BE2C (cell line): ENCODE results near the gene NCAPD2. TPM values are rescaled to one million over a fixed set of nuclear protein-coding genes. Genes with fewer than 3 reads are reported as not detected.

Experiments
- DNase-seq: peaks from one replicate; pipeline ENCODE4 v3.0.0-alpha.2; 2020
- H3K27me3 ChIP-seq: fragments of 250-450 bp; sonication (Bioruptor Pico); 2 replicates; pipeline ENCODE4 v1.5.1; 2020; ENCODE audit warnings: mild to moderate bottlenecking
- H3K36me3 ChIP-seq: fragments of 250-450 bp; sonication (Bioruptor Pico); 2 replicates; pipeline ENCODE4 v1.5.1; 2020; ENCODE audit warnings: mild to moderate bottlenecking
- H3K4me1 ChIP-seq: fragments of 250-450 bp; sonication (Bioruptor Pico); 2 replicates; pipeline ENCODE4 v1.5.1; 2020
- H3K4me3 ChIP-seq: 2 replicates; pipeline ENCODE4 v1.5.1; 2011; ENCODE audit warnings: low read depth, low read length
- H3K9me3 ChIP-seq: fragments of 250-450 bp; sonication (Bioruptor Pico); 2 replicates; pipeline ENCODE4 v1.5.1; 2020
- polyA plus RNA-seq: library from polyadenylated mRNA; unstranded; fragments of >200 nt; gene quantifications from one replicate; pipeline ENCODE4 v1.2.1, GENCODE V29; 2012; ENCODE audit warnings: low read depth, missing spikeins; ENCODE audit not compliant: insufficient read length, insufficient read depth
- TF ChIP-seq, protein P1 (sequence below): IDR thresholded peaks from 2 replicates; pipeline ENCODE4 v1.5.1; 2012; ENCODE audit warnings: mild to moderate bottlenecking, low read depth, low read length

Gene NCAPD2, protein sequence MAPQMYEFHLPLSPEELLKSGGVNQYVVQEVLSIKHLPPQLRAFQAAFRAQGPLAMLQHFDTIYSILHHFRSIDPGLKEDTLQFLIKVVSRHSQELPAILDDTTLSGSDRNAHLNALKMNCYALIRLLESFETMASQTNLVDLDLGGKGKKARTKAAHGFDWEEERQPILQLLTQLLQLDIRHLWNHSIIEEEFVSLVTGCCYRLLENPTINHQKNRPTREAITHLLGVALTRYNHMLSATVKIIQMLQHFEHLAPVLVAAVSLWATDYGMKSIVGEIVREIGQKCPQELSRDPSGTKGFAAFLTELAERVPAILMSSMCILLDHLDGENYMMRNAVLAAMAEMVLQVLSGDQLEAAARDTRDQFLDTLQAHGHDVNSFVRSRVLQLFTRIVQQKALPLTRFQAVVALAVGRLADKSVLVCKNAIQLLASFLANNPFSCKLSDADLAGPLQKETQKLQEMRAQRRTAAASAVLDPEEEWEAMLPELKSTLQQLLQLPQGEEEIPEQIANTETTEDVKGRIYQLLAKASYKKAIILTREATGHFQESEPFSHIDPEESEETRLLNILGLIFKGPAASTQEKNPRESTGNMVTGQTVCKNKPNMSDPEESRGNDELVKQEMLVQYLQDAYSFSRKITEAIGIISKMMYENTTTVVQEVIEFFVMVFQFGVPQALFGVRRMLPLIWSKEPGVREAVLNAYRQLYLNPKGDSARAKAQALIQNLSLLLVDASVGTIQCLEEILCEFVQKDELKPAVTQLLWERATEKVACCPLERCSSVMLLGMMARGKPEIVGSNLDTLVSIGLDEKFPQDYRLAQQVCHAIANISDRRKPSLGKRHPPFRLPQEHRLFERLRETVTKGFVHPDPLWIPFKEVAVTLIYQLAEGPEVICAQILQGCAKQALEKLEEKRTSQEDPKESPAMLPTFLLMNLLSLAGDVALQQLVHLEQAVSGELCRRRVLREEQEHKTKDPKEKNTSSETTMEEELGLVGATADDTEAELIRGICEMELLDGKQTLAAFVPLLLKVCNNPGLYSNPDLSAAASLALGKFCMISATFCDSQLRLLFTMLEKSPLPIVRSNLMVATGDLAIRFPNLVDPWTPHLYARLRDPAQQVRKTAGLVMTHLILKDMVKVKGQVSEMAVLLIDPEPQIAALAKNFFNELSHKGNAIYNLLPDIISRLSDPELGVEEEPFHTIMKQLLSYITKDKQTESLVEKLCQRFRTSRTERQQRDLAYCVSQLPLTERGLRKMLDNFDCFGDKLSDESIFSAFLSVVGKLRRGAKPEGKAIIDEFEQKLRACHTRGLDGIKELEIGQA (N-terminal part only)
- 41.8 TPM for polyA plus RNA-seq

DNA sequence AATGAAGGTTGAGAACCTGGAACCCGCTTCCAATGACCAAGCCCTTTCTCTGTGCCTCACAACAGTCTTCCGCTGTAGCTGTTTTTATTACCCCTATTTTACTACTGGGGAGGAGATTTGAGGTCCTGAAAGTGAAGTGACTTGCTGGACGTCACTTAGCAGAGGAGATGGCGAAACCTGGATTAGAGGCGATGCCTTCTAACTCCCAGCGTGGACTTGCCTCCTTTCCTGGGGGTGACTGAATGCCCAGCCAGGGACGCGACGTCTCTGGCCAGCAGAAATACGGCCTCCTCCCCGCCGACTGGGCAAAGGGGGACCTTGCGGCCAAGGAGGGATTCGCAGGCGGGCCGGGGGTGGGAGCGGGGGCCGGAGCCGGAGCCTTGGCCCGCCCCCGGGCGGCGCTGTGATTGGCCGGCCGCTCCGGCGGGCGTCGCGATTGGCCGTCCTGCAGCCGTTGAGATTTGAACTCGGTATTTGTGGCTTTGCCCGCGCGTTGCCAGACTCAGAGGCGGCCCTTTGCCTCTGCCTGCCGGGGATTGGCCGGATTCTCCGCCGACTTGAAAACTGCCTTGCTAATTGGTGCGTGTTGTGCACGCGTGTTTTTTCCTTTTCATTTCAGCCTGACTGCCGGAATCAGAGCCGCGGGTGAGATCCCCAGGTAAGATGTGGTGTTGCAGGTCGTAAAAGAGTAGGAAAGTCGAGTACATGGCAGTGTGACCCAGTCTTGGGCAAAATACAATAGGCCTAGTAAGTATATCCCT, at the start of gene NCAPD2:
NCAPD2 (plus strand) TSS at position 606 of the 761 bp plus-strand sequence. CDS start 997 bp downstream, outside the sequence.
- no peaks in the 10 kb centered on the region for H3K9me3 ChIP-seq
- peak; percentile 97 for DNase-seq
- no peaks in the 10 kb centered on the region for H3K27me3 ChIP-seq
- H3K4me1 ChIP-seq = peaks cover 2% of the 10 kb centered on the region; the same call in 1 of the 2 replicates
- peak within 1 kb of the TSS; percentile 93 for H3K4me3 ChIP-seq
- TF ChIP-seq, protein P1, sequence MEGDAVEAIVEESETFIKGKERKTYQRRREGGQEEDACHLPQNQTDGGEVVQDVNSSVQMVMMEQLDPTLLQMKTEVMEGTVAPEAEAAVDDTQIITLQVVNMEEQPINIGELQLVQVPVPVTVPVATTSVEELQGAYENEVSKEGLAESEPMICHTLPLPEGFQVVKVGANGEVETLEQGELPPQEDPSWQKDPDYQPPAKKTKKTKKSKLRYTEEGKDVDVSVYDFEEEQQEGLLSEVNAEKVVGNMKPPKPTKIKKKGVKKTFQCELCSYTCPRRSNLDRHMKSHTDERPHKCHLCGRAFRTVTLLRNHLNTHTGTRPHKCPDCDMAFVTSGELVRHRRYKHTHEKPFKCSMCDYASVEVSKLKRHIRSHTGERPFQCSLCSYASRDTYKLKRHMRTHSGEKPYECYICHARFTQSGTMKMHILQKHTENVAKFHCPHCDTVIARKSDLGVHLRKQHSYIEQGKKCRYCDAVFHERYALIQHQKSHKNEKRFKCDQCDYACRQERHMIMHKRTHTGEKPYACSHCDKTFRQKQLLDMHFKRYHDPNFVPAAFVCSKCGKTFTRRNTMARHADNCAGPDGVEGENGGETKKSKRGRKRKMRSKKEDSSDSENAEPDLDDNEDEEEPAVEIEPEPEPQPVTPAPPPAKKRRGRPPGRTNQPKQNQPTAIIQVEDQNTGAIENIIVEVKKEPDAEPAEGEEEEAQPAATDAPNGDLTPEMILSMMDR = 0 out of 2 replicates have a peak, but pooled peaks have one; percentile 18
- H3K36me3 ChIP-seq = peaks cover 39% of the 10 kb centered on the region

DNA sequence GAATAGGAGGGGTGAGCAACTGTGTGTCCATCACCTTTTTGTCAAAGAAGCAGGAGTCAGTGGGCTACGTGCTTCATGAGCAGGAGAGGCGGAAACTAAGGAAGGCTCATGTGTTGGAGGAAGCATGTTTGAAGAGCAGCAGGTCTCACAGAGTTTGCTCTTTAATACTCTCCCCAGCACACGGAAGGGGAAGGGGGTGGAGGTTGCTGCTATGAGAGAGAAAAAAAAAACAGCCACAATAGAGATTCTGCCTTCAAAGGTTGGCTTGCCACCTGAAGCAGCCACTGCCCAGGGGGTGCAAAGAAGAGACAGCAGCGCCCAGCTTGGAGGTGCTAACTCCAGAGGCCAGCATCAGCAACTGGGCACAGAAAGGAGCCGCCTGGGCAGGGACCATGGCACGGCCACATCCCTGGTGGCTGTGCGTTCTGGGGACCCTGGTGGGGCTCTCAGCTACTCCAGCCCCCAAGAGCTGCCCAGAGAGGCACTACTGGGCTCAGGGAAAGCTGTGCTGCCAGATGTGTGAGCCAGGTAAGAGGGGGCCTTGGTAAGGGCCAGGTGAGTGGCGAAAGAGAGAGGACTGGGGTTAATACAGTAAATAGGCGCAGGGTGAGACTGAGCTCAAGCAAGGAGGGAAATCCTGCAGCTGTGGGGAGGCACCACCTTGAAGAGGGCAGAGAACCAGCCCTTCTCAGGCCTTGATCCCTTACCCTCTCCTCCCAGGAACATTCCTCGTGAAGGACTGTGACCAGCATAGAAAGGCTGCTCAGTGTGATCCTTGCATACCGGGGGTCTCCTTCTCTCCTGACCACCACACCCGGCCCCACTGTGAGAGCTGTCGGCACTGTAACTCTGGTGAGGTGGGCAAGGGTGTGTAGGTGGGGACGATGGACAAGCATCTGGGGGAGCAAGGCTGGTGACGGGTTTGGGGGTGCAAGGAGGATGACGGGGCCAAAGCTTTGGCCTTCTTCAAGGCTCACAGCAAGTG, 48.9 kb upstream of the NCAPD2 start, which contains the start of gene CD27:
CD27 (plus strand) TSS at position 252 of the 985 bp plus-strand sequence; CDS start at position 393, 141 bp downstream.
- no peaks in the 10 kb centered on the region for H3K9me3 ChIP-seq
- no peak within 1 kb of the TSS for H3K4me3 ChIP-seq
- no peaks in the 10 kb centered on the region for H3K4me1 ChIP-seq
- no peaks in the 10 kb centered on the region; the same call in 1 of the 2 replicates for H3K36me3 ChIP-seq
- no peaks in the 10 kb centered on the region for H3K27me3 ChIP-seq
- TF ChIP-seq, protein P1 = no peak
- DNase-seq = no peak

DNA sequence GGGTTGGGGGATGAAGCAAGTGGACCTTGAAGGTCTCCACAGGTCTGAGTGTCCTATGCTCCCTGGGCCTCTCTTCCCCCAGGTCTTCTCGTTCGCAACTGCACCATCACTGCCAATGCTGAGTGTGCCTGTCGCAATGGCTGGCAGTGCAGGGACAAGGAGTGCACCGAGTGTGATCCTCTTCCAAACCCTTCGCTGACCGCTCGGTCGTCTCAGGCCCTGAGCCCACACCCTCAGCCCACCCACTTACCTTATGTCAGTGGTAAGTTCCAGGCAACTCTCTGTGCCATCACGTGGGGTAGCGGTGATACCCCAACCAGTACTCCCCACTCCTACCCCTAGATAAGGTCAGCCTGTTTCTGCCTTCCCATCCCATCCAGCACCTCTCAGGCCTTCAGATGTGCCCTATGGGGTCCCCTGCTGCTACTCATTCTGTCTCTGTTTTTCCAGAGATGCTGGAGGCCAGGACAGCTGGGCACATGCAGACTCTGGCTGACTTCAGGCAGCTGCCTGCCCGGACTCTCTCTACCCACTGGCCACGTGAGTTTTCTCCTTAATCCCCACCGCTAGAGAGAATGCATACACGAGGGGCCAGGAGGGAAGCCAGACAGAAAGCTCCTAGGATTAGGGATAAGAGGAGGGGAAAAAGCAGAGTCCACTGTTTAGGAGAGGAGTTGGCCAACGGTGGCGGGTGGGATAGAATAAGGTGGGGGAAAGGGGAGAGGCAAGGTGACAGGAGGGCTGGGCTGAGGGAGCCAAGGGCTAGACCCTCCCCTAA, 43.6 kb upstream of the NCAPD2 start:
- H3K4me3 ChIP-seq = peak overlapping the region; percentile 91
- no peaks in the 10 kb centered on the region; the same call in 1 of the 2 replicates for H3K36me3 ChIP-seq
- peaks cover 12% of the 10 kb centered on the region for H3K4me1 ChIP-seq
- H3K9me3 ChIP-seq = no peaks in the 10 kb centered on the region
- H3K27me3 ChIP-seq = no peaks in the 10 kb centered on the region
- TF ChIP-seq, protein P1 = no peak
- DNase-seq = no peak

DNA sequence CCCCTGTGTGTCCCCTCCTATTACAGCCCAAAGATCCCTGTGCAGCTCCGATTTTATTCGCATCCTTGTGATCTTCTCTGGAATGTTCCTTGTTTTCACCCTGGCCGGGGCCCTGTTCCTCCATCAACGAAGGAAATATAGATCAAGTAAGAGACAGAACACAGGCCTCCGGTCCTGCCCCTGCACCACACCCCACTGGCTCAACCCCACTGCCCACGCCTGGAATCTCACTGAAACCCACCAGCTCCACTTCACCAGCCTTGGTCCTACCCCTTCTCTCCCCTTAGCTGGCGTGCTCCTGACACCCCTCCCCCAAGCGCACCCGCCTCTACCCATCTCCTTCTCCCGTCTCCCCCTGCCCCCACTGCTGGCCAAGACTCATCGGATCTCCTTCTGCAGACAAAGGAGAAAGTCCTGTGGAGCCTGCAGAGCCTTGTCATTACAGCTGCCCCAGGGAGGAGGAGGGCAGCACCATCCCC, 43.0 kb upstream of the NCAPD2 start:
- no peaks in the 10 kb centered on the region for H3K27me3 ChIP-seq
- H3K9me3 ChIP-seq = no peaks in the 10 kb centered on the region
- TF ChIP-seq, protein P1 = no peak
- peak overlapping the region; percentile 91 for H3K4me3 ChIP-seq
- no peaks in the 10 kb centered on the region; the same call in 1 of the 2 replicates for H3K36me3 ChIP-seq
- H3K4me1 ChIP-seq = peaks cover 12% of the 10 kb centered on the region
- DNase-seq = no peak
